ENCODE results near the gene USP6. TPM values are rescaled to one million over a fixed set of nuclear protein-coding genes. Genes with fewer than 3 reads are reported as not detected.

Gene USP6
- total and polyA plus RNA-seq, 2 of the 4 experiments (the other 2 are of a cell fraction), result 0.02 TPM; not detected in 1

DNA sequence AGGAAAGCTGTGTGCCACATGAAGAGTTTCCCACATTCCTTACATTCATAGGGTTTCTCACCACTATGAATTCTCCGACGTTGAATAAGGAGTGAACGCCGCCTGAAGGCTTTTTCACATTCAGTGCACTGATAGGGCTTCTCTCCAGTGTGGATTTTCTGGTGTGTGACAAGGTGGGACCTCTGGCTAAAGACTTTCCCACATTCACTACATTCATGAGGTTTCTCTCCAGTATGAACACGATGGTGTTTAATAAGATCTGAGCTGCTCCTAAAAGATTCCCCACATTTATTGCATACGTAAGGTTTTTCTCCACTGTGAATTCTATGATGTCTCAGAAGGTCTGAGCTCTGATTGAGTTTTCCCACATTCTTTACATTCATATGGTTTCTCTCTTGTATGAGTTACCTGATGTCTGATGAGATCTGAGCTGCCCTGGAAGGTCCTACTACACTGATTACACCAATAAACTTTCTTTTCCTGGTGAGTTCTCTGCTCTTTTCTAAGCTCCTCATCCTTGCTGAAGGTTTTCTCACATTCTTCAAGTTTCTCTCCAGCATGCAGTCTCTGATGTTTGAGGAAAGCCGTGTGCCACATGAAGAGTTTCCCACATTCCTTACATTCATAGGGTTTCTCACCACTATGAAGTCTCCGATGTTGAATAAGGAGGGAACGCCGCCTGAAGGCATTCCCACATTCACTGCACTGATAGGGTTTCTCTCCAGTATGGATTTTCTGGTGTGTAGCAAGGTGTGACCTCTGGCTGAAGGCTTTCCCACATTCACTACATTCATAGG is 65.9 kb downstream of the USP6 start:
- Histone ChIP-seq H3K23ac (ENCODE audit: low read depth, low read length) (no peak overlapping the region), H4K8ac (ENCODE audit: low read depth in 2 of 2, low read length in 2 of 2) (no peak overlapping the region), H3K9me1 (ENCODE audit: insufficient read depth, low read length) (no peaks in the 10 kb centered on the region), H3K4me3 (ENCODE audit: insufficient read depth, low read depth, low read length) (no peak overlapping the region), H3K9ac (ENCODE audit: low read depth, low read length) (no peak overlapping the region), H4K91ac (ENCODE audit: insufficient read depth, low read depth, low read length) (no peak overlapping the region), H3K4me1 (ENCODE audit: control insufficient read depth, insufficient read depth, low read length) (no peaks in the 10 kb centered on the region), H4K20me1 (ENCODE audit: insufficient read depth, low read length) (no peaks in the 10 kb centered on the region), H3K36me3 (ENCODE audit: control insufficient read depth, insufficient read depth, low read length) (peaks cover 11% of the 10 kb centered on the region), H3K56ac (ENCODE audit: extremely low read depth, insufficient read depth, low read length) (no peak overlapping the region), H3K4me2 (ENCODE audit: low read depth, low read length) (no peak overlapping the region), H2BK120ac (ENCODE audit: low read depth, low read length) (no peak overlapping the region), H2BK15ac (ENCODE audit: low read depth, low read length) (no peak overlapping the region), H2AK9ac (replicated peaks; ENCODE audit: low read depth, low read length, poor library complexity) (no peak overlapping the region), H3K4ac (ENCODE audit: low read depth, low read length) (no peak overlapping the region), H4K5ac (ENCODE audit: low read depth, low read length) (no peak overlapping the region), H2BK20ac (ENCODE audit: low read depth, low read length) (no peak overlapping the region), H3K27ac (ENCODE audit: insufficient read depth, low read length) (no peak overlapping the region), H2AK5ac (ENCODE audit: low read depth, low read length) (no peak overlapping the region), H2AFZ (replicated peaks; ENCODE audit: low read length, poor library complexity) (no peak overlapping the region), H3K18ac (ENCODE audit: low read depth, low read length) (no peak overlapping the region), H2BK5ac (ENCODE audit: low read depth, low read length, poor library complexity, severe bottlenecking) (no peak overlapping the region), H3K14ac (replicated peaks; ENCODE audit: low read depth, low read length) (no peak overlapping the region), H3K9me3 (ENCODE audit: control insufficient read depth, insufficient read depth, low read length) (peaks cover 73% of the 10 kb centered on the region), H3K27me3 (ENCODE audit: control insufficient read depth, insufficient read depth, low read length) (no peaks in the 10 kb centered on the region), H3K79me1 (ENCODE audit: low read depth in 1 of 2, low read length in 2 of 2) (no peaks in the 10 kb centered on the region; a peak in 1 of 4 replicates)
- CTCF ChIA-PET, result interaction anchor here (0.6 kb wide), 1 partner anchor 22 kb away, joined by 3 read pairs; no protein-coding TSS in a partner anchor
- intact Hi-C loops (cut with micrococcal nuclease), result loop anchor here (10.0 kb wide), 1 partner anchor 87 kb away; no protein-coding TSS in a partner anchor
- DNase-seq (no peak), ATAC-seq (ENCODE audit: low read depth) (no peak)
- TF ChIP-seq FOS (IDR thresholded peaks at IDR 0.05; ENCODE audit: low read depth, low read length), result no peak
- TF ChIP-seq CEBPB (IDR thresholded peaks at IDR 0.05; ENCODE audit: low read depth, low read length), result no peak
- no peak for TF ChIP-seq NFE2L2 (IDR thresholded peaks at IDR 0.05; ENCODE audit: low read depth, low read length)
- TF ChIP-seq, protein P1, sequence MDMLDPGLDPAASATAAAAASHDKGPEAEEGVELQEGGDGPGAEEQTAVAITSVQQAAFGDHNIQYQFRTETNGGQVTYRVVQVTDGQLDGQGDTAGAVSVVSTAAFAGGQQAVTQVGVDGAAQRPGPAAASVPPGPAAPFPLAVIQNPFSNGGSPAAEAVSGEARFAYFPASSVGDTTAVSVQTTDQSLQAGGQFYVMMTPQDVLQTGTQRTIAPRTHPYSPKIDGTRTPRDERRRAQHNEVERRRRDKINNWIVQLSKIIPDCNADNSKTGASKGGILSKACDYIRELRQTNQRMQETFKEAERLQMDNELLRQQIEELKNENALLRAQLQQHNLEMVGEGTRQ (IDR thresholded peaks at IDR 0.05; ENCODE audit: low read depth, low read length), result no peak
- TF ChIP-seq, protein P2, sequence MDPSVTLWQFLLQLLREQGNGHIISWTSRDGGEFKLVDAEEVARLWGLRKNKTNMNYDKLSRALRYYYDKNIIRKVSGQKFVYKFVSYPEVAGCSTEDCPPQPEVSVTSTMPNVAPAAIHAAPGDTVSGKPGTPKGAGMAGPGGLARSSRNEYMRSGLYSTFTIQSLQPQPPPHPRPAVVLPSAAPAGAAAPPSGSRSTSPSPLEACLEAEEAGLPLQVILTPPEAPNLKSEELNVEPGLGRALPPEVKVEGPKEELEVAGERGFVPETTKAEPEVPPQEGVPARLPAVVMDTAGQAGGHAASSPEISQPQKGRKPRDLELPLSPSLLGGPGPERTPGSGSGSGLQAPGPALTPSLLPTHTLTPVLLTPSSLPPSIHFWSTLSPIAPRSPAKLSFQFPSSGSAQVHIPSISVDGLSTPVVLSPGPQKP (IDR thresholded peaks at IDR 0.05; ENCODE audit: borderline replicate concordance, low read depth, low read length), result no peak
- no peak for TF ChIP-seq POLR2A (IDR thresholded peaks at IDR 0.05; ENCODE audit: low read depth, low read length)
- TF ChIP-seq CHD1 (IDR thresholded peaks at IDR 0.05; ENCODE audit: low read depth, low read length), result no peak
- TF ChIP-seq MXI1 (IDR thresholded peaks at IDR 0.05; ENCODE audit: borderline replicate concordance, low read depth, low read length), result no peak
- TF ChIP-seq SMC3 (IDR thresholded peaks at IDR 0.05; ENCODE audit: low read depth, low read length), result no peak
- TF ChIP-seq RFX5 (IDR thresholded peaks at IDR 0.05; ENCODE audit: low read depth, low read length), result no peak
- TF ChIP-seq MAFK (IDR thresholded peaks at IDR 0.05; ENCODE audit: low read depth, low read length), result no peak
- dilution Hi-C loops (cut with HindIII; ENCODE audit: low sequenced_read_pairs, unreplicated experiment), result no loop called here
- POLR2A ChIA-PET (ENCODE audit: unreplicated experiment), result no interaction called here
- WGBS, 2 experiments (ENCODE audit: extremely low coverage in 2 of 2, insufficient read length in 1 of 2), result no CpG with 5 or more reads among the region's 10 CpGs
- in situ Hi-C loops (cut with MboI; ENCODE audit: low sequenced_read_pairs), result no loop called here
- no TSS peak for BruUV-seq (replicated peaks)

All from IMR-90 (cell line).